HG02981 (cell line): ENCODE data around the gene SDK2.

Experiments used
- ATAC-seq: cut with Tn5 transposase; IDR thresholded peaks from one replicate; pipeline ENCODE4 v1.9.1; 2021; ENCODE audit warnings: mild to moderate bottlenecking, moderate library complexity; ENCODE audit not compliant: unreplicated experiment

The SDK2 gene

GRCh38 chr17:73566905-73567782 is 77.1 kb downstream of the SDK2 start:
- no peak for ATAC-seq

DNA sequence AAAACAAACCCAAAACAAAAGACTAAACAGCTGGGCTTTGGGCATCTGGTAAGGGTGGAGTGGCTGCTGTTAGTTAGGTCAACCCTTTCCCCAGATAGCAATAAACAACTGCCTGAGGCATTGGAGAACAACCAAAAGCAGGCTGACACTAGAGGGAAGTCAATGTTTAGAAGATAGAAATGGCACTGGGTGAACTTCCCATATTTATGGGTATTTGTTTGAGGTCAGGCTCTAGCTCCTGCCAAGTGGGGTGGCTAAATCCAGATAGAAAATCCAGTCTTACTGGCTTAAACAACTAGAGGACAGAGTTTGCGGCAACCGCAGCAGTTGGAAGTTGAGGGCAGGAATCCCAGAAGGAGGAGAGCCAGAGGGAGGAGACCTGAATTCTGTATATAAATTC is 79.4 kb downstream of the SDK2 start:
- no peak for ATAC-seq

DNA sequence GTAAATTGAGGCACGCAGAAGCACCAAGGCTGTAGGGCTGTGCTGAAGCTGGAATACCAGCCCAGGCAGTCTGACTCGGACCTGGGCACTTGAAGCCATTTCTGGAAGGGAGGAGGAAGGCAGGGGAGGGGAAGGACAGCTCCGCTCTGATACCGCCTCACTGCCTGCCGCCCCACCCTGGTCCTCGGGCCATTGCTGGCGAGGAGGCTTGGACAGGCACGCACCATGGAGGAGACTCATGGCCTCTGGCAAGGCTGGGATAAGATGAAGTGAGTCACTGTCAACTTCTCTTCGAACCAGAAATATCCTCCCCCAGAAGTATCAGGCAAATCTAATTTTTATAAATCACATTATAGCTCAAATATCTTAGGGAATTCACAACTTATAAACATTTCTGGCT is 81.3 kb downstream of the SDK2 start:
- ATAC-seq: no peak

DNA sequence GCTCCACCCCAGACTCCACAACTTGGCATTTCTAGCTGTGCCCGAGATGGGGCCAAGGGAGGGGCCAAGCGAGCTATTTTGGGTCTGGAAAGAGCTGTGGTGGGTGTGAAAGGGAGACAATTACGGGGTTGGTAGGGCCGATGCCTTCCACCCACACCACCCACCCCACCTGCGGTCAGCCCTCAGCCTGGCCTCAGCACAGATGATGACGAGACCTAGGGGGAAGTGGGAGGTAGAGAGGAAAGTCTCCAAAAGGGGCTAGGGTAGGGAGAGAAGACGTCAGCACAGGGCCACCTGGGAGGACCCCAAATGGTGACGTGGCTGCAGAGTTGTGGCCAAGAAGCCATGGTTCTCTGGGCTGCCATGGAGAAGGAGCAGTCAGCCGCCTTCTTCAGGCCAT is 83.1 kb downstream of the SDK2 start:
- ATAC-seq: no peak

DNA sequence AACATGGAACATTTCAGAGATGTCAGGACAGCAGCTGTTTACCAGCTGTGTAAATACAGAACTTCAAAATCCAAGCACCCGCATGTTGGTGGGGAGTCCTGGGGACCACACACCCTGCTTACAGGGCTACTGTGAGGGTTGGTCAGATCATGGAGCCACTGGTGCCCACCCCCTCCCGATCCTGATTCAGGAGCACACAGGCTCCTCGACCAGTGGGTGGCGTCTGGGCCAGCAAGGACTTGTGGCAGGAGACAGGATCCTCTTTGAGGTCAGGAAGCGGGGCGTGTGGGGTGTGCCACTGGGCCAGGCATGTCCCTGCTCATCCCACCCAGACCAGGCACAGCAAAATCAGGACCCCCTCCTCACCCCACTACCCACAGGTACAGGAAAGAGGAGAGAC is 83.6 kb downstream of the SDK2 start:
- ATAC-seq: no peak

DNA sequence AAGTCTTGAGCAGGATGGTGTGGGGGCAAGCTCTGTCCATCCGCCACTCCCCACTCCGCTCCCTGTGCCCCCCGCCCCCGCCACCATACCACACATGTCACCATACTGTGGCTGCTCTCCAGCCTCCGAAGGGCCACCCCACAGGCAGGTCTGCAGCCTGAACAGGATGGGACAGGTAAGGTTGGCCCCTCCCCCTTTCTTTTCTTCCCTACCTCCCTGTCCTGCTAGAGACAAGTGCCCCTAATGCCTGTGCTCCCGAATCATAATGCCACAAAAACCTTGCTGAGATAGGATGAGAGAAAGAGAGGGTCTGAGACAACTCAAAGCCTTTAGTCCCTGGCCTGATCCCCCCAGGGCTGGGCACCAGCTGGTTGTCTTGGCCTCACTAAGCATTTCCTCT is 84.7 kb downstream of the SDK2 start:
- ATAC-seq: no peak

GRCh38 chr17:73555199-73555960 is 88.9 kb downstream of the SDK2 start:
- ATAC-seq: no peak

GRCh38 chr17:73554498-73554897 is 89.7 kb downstream of the SDK2 start:
- ATAC-seq: no peak

DNA sequence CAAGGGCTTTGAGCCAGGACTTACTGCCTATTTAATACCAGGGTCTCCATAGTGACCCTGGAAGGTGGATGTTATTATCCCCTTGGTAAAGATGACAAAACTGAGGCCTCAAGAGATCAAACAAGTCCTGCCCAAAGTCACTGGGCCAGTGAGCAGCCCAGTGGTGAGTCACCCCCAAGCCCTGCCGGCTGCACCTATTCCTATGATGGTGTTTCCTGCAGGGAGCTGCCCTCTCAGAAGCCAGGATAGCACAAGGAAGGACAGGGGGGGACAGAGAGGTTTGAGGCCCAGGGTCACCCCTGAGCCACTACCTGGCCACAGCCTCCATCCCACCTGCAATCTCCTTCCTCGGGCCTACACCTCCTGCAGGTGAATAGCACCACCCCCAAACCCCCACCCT is 90.9 kb downstream of the SDK2 start:
- ATAC-seq: no peak

GRCh38 chr17:73552300-73553048 is 91.8 kb downstream of the SDK2 start:
- no peak for ATAC-seq

DNA sequence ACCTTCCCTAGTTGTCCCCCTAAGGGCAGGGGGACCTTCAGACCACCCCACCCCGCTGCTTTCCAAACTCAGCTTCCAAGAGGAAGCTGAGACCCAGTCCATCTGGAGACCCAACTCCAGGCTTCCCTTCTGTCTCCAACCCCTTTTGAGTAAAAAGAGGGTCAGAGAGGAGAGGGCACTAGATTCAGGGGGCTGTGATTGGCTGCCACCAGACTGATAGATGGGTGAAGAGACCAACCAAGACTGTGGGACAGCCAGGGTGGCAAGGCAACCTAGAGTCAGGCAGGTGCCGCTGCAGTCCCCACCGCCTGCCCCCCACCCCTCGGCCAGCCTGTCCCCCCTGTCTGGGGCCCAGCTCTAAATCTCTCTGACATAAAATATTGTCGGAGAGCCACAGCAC is 92.5 kb downstream of the SDK2 start:
- no peak for ATAC-seq

GRCh38 chr17:73551144-73551543 is 93.1 kb downstream of the SDK2 start:
- ATAC-seq: no peak

GRCh38 chr17:73550556-73550955 is 93.7 kb downstream of the SDK2 start:
- ATAC-seq: no peak

DNA sequence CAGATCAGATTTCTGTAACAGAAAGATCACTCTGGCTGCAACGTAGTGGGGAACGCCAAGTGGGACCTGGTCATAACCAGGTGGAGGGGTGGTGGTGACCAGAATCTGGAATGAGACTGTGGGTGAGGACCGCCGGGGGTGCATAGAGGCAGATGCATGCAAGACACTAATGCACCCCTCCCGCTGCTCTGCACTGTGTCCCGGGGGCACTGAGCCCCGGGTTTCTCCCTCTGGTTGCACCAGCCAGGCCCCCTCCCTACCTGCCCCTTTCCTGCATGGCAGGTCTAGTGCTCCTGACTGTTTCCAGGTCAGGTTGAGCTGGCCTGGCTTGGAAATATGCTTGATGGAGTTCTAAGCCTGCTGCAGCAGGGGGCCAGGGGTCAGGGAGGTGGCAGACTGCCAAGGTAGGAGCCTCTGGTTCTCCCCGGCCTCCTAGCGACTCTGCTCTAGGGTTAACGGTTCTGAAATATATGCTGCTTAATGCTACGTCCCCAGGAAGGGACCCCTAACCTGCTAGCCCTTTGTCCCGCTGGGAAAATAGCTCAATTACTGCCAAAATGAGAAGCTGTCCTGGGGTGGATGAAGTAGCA is 94.3 kb downstream of the SDK2 start:
- ATAC-seq: no peak

DNA sequence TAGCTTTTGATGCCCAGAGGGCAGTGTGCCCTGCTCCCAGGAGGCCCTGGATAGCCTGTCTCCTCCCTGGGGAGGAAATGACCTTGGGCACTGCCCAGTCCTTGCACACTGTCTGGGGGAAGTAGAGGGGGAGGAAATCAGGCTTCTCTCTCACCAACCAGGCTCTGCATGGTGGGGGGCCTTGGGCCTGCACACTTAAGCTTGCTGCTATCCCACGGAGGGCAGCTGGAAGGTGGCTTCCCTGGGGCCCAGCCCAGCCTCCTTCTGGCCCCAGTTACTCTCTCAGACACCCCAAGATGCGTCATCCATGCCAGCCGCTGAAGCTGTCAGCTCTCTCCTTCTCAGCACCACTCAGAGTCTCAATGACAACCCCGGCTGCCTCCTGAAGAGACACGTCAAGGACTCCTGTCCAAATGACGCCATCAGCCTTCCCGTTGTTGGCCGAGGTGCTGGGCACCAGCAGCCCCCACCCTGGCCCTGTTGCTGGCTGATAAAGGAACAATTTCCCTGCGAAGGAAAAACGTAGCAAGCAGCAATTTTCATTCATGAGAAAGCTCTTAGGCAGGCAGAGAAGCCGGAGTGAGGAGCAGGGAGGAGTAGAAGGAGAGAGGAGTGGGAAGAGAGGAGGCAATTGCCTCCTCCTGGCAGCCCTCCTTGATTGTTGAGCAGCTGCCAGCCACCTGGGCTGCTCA is 95.5 kb downstream of the SDK2 start:
- no peak for ATAC-seq

GRCh38 chr17:73547790-73548189 is 96.5 kb downstream of the SDK2 start:
- ATAC-seq: no peak

- no peak for ATAC-seq
These were observed 97.3 kb downstream of the SDK2 start for GRCh38 chr17:73546770-73547536.

- no peak for ATAC-seq
These were observed 98.1 kb downstream of the SDK2 start for GRCh38 chr17:73546114-73546513.

DNA sequence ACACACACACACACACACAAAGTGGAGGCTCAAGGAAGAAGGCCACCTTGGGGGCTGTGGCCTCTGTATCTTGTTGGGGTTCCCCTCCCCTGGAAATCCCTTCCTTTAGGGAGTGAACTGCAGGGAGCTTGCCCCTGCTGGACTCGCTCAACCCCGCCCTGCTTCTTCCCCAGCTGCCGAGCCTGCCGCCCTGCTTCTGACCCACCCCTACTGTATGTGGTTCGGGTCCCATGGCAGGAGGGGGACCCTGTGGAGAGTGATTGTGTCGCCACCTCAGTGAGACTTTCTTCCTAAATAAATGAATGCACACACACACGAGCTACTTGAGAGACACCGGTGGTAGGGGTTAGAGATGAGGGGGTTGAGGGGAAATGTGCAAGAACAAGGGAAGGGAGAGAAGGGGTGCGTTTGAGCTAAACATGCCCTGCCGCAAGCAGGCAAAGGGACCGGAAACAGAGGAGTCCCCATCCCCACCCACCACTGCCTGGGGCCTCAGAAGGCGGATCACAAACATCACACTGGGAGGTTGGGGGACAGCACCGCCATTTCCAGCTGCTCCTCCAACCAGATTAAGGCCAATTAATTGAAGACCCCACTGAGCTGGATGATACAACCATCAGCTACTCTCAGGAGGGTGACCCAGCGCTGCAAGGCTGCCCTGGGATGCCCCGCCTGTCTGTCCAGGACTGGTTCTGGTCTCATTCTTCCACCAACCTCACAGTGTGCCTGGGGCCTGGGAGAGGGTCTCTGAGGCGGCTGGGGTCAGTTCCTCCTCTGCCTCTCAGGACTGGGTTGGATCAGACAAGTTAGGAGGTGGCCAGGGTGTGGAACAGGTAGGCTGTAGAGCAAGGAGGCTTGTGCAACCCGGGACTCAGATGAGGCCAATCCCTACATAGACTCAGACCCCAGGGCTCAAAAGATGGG is 98.9 kb downstream of the SDK2 start:
- no peak for ATAC-seq
